Breast epithelium (tissue), 3 donors: Measurements from ENCODE around the gene PRKCE.

Experiments used
- POLR2A ChIP-seq: fragments of 450-650 bp; IDR thresholded peaks from one replicate; pipeline ENCODE4 v1.6.1; 2016; ENCODE audit warnings: antibody characterized with exemption, mild to moderate bottlenecking, moderate library complexity
- POLR2AphosphoS5 ChIP-seq, 3 donors: sonication (generic); formaldehyde crosslinking; IDR thresholded peaks; one replicate each; pipeline ENCODE4 v1.6.1; 2017; ENCODE audit warnings: antibody characterized with exemption in 3 of 3

- TF ChIP-seq POLR2A (no peak), POLR2AphosphoS5 (IDR thresholded peaks at IDR 0.05) (no peak)
Measured at GRCh38 chr2:46167406-46167805, 515.9 kb downstream of the PRKCE start.
